HepG2 (cell line): ENCODE results near the gene OSGIN1. TPM values are rescaled to one million over a fixed set of nuclear protein-coding genes. Genes with fewer than 3 reads are reported as not detected.

Source experiments
- CBX5 ChIP-seq: sonication (generic); formaldehyde crosslinking; IDR thresholded peaks from 2 replicates; pipeline ENCODE4 v1.4.0; 2020; ENCODE audit warnings: missing genetic modification reagents, borderline replicate concordance
- CCDC6 ChIP-seq: sonication (generic); formaldehyde crosslinking; IDR thresholded peaks from 2 replicates; pipeline ENCODE4 v1.8.1; 2022; ENCODE audit warnings: mild to moderate bottlenecking, missing genetic modification reagents, moderate library complexity
- CSRNP2 ChIP-seq: sonication (generic); formaldehyde crosslinking; conservative IDR thresholded peaks from 2 replicates; pipeline ENCODE4 v1.8.0; 2022; ENCODE audit warnings: low read depth, missing genetic modification reagents
- ELF4 ChIP-seq: sonication (generic); formaldehyde crosslinking; IDR thresholded peaks from 2 replicates; pipeline ENCODE4 v1.5.0; 2020; ENCODE audit warnings: missing genetic modification reagents, mild to moderate bottlenecking, moderate library complexity, borderline replicate concordance
- FOXM1 ChIP-seq: sonication (generic); formaldehyde crosslinking; IDR thresholded peaks from 2 replicates; pipeline ENCODE4 v1.5.0; 2020; ENCODE audit warnings: missing genetic modification reagents
- HNF1A ChIP-seq, 2 experiments: sonication (generic) in 1 of 2; formaldehyde crosslinking in 1 of 2; IDR thresholded peaks; 2 replicates each; pipeline versions ENCODE4 v1.4.0 to v1.6.1; 2016 to 2020; ENCODE audit warnings: borderline replicate concordance in 1 of 2, low read depth in 1 of 2, mild to moderate bottlenecking in 1 of 2, missing genetic modification reagents in 1 of 2
- KDM4B ChIP-seq: sonication (generic); formaldehyde crosslinking; IDR thresholded peaks from 2 replicates; pipeline ENCODE4 v1.4.0; 2020; ENCODE audit warnings: missing genetic modification reagents
- MEF2D ChIP-seq: sonication (generic); formaldehyde crosslinking; IDR thresholded peaks from 2 replicates; pipeline ENCODE4 v1.5.1; 2020; ENCODE audit warnings: mild to moderate bottlenecking, missing genetic modification reagents
- NFIB ChIP-seq: sonication (generic); formaldehyde crosslinking; IDR thresholded peaks from 2 replicates; pipeline ENCODE4 v1.9.0; 2021; ENCODE audit warnings: missing genetic modification reagents, mild to moderate bottlenecking, borderline replicate concordance
- NKX3-1 ChIP-seq: sonication (generic); formaldehyde crosslinking; IDR thresholded peaks from 2 replicates; pipeline ENCODE4 v1.5.0; 2020; ENCODE audit warnings: missing genetic modification reagents
- REPIN1 ChIP-seq: sonication (generic); formaldehyde crosslinking; IDR thresholded peaks from 2 replicates; pipeline ENCODE4 v1.8.0; 2022; ENCODE audit warnings: missing genetic modification reagents, low read depth, mild to moderate bottlenecking, borderline replicate concordance
- TOPORS ChIP-seq: sonication (generic); formaldehyde crosslinking; IDR thresholded peaks from 2 replicates; pipeline ENCODE4 v1.8.0; 2023; ENCODE audit warnings: mild to moderate bottlenecking, missing genetic modification reagents
- ZBTB37 ChIP-seq: sonication (generic); formaldehyde crosslinking; IDR thresholded peaks from 2 replicates; pipeline ENCODE4 v1.4.0; 2020; ENCODE audit warnings: mild to moderate bottlenecking, missing genetic modification reagents
- ZFAT ChIP-seq: sonication (generic); formaldehyde crosslinking; conservative IDR thresholded peaks from 2 replicates; pipeline ENCODE4 v1.8.1; 2023; ENCODE audit warnings: missing genetic modification reagents, inconsistent platforms
- ZFP41 ChIP-seq: sonication (generic); formaldehyde crosslinking; IDR thresholded peaks from 2 replicates; pipeline ENCODE4 v1.4.0; 2020; ENCODE audit warnings: mild to moderate bottlenecking, missing genetic modification reagents, borderline replicate concordance
- ZNF317 ChIP-seq: sonication (generic); formaldehyde crosslinking; IDR thresholded peaks from 2 replicates; pipeline ENCODE4 v1.5.0; 2020; ENCODE audit warnings: mild to moderate bottlenecking, missing genetic modification reagents
- ZNF556 ChIP-seq: sonication (generic); formaldehyde crosslinking; IDR thresholded peaks from 2 replicates; pipeline ENCODE4 v1.4.0; 2020; ENCODE audit warnings: mild to moderate bottlenecking, missing genetic modification reagents, borderline replicate concordance
- ZNF652 ChIP-seq: IDR thresholded peaks from 2 replicates; pipeline ENCODE4 v1.6.1; 2016; ENCODE audit warnings: low read depth, borderline replicate concordance
- ZNF720 ChIP-seq: sonication (generic); formaldehyde crosslinking; IDR thresholded peaks from 2 replicates; pipeline ENCODE4 v1.4.0; 2020; ENCODE audit warnings: missing genetic modification reagents
- ZNF773 ChIP-seq: sonication (generic); formaldehyde crosslinking; IDR thresholded peaks from 2 replicates; pipeline ENCODE4 v1.4.0; 2020; ENCODE audit warnings: missing genetic modification reagents, borderline replicate concordance
- ZNF790 ChIP-seq: sonication (generic); formaldehyde crosslinking; IDR thresholded peaks from 2 replicates; pipeline ENCODE4 v1.8.0; 2022; ENCODE audit warnings: missing genetic modification reagents, mild to moderate bottlenecking, borderline replicate concordance
- ZNF879 ChIP-seq: sonication (generic); formaldehyde crosslinking; IDR thresholded peaks from 2 replicates; pipeline ENCODE4 v1.8.1; 2023; ENCODE audit warnings: missing genetic modification reagents
- polyA plus RNA-seq, 8 experiments: library from polyadenylated mRNA; depleted of rRNA in 3 of 8; stranded (reverse) in 7 of 8; unstranded in 1 of 8; fragments of >200 nt; fragmentation: Illumina TruSeq in 4 of 8; extraction: Trizol in 4 of 8; gene quantifications; 2 replicates each; pipeline versions ENCODE4 v1.2.1 to v1.2.3, GENCODE V29; 2011 to 2016; ENCODE audit warnings: low read depth in 4 of 8, missing spikeins in 1 of 8, mixed read lengths in 1 of 8; ENCODE audit not compliant: insufficient read depth in 1 of 8
- total RNA-seq, 5 experiments: library from RNA; depleted of rRNA; stranded (reverse); fragments of >200 nt; fragmentation: Illumina TruSeq; extraction: Trizol; gene quantifications; 2 replicates each; pipeline ENCODE4 v1.2.3, GENCODE V29; 2016; ENCODE audit warnings: low read depth in 1 of 5

Gene OSGIN1
- total and polyA plus RNA-seq, 2 of the 13 experiments (the other 11 are each of a cell fraction or from before 2014, with no cell fraction given): 20.5 to 27.1 TPM

GRCh38 chr16:83942815-83943515 is 10.1 kb upstream of the OSGIN1 start (continued):
- peak; percentile 95 for TF ChIP-seq ZBTB37 (CRISPR knock-in tag)
- TF ChIP-seq ZNF879 (CRISPR knock-in tag): no peak
- peak; percentile 82; the same call in 1 of the 2 replicates for TF ChIP-seq NKX3-1 (CRISPR knock-in tag)
- TF ChIP-seq FOXM1 (CRISPR knock-in tag): peak; percentile 77; the same call in 1 of the 2 replicates
- TF ChIP-seq KDM4B: peak; percentile 94
- no peak for TF ChIP-seq ZFP41
- TF ChIP-seq REPIN1 (CRISPR knock-in tag): peak; percentile 99
- peak; percentile 69 for TF ChIP-seq ZNF317 (CRISPR knock-in tag)
- TF ChIP-seq CSRNP2 (CRISPR knock-in tag): no peak
- TF ChIP-seq NFIB (CRISPR knock-in tag): 0 out of 2 replicates have a peak, but pooled peaks have one; percentile 31
- TF ChIP-seq TOPORS (CRISPR knock-in tag): peak; percentile 74; the same call in 1 of the 2 replicates
- TF ChIP-seq ZNF652 (CRISPR knock-in tag): peak; percentile 79
- TF ChIP-seq CBX5 (CRISPR knock-in tag): peak; percentile 75; the same call in 1 of the 2 replicates
- peak; percentile 71 for TF ChIP-seq HNF1A (IDR thresholded peaks at IDR 0.05; ENCODE audit: low read depth)
- TF ChIP-seq HNF1A (CRISPR knock-in tag; IDR thresholded peaks at IDR 0.05; ENCODE audit: borderline replicate concordance): peak; percentile 91; the same call in 1 of the 2 replicates
- TF ChIP-seq ZNF556 (CRISPR knock-in tag): peak; percentile 80; the same call in 1 of the 2 replicates
- TF ChIP-seq ZNF720 (CRISPR knock-in tag): peak; percentile 87; the same call in 1 of the 2 replicates
- no peak for TF ChIP-seq ZFAT (CRISPR knock-in tag)
- TF ChIP-seq ZNF773: no peak
- peak; percentile 97; the same call in 1 of the 2 replicates for TF ChIP-seq CCDC6 (CRISPR knock-in tag)
- TF ChIP-seq ZNF790 (CRISPR knock-in tag): no peak
- TF ChIP-seq ELF4 (CRISPR knock-in tag): no peak
- peak; percentile 98 for TF ChIP-seq MEF2D
